Subcutaneous abdominal adipose tissue (tissue), 5 donors: ENCODE measurements around the gene SNRPA1.

Source experiments
- H3K27ac ChIP-seq: one replicate; pipeline ENCODE4 v1.7.0; 2013; ENCODE audit warnings: low read depth, mild to moderate bottlenecking, inconsistent platforms, low read length, moderate library complexity
- H3K27me3 ChIP-seq, 5 donors: one replicate each; pipeline ENCODE4 v1.7.0; 2013; ENCODE audit warnings: low read length in 5 of 5, inconsistent platforms in 1 of 5; ENCODE audit not compliant: control insufficient read depth in 5 of 5, insufficient read depth in 4 of 5
- H3K36me3 ChIP-seq, 5 donors: one replicate each; pipeline ENCODE4 v1.7.0; 2013; ENCODE audit warnings: low read length in 5 of 5; ENCODE audit not compliant: control insufficient read depth in 5 of 5, insufficient read depth in 5 of 5
- H3K4me1 ChIP-seq, 5 donors: one replicate each; pipeline ENCODE4 v1.7.0; 2013; ENCODE audit warnings: low read length in 5 of 5, mild to moderate bottlenecking in 3 of 5, moderate library complexity in 1 of 5; ENCODE audit not compliant: control insufficient read depth in 5 of 5, insufficient read depth in 5 of 5
- H3K4me3 ChIP-seq, 5 donors: one replicate each; pipeline ENCODE4 v1.7.0; 2013; ENCODE audit warnings: low read length in 5 of 5, low read depth in 1 of 5
- H3K9ac ChIP-seq, 5 donors: one replicate each; pipeline ENCODE4 v1.7.0; 2013; ENCODE audit warnings: low read length in 5 of 5, mild to moderate bottlenecking in 4 of 5, moderate library complexity in 3 of 5
- H3K9me3 ChIP-seq, 5 donors: one replicate each; pipeline ENCODE4 v1.7.0; 2013; ENCODE audit warnings: low read length in 5 of 5; ENCODE audit not compliant: control insufficient read depth in 5 of 5
- donor health status: healthy.
- donor health status: healthy.
- donor health status: healthy.
- donor health status: healthy.
- donor health status: healthy.

Gene SNRPA1

DNA sequence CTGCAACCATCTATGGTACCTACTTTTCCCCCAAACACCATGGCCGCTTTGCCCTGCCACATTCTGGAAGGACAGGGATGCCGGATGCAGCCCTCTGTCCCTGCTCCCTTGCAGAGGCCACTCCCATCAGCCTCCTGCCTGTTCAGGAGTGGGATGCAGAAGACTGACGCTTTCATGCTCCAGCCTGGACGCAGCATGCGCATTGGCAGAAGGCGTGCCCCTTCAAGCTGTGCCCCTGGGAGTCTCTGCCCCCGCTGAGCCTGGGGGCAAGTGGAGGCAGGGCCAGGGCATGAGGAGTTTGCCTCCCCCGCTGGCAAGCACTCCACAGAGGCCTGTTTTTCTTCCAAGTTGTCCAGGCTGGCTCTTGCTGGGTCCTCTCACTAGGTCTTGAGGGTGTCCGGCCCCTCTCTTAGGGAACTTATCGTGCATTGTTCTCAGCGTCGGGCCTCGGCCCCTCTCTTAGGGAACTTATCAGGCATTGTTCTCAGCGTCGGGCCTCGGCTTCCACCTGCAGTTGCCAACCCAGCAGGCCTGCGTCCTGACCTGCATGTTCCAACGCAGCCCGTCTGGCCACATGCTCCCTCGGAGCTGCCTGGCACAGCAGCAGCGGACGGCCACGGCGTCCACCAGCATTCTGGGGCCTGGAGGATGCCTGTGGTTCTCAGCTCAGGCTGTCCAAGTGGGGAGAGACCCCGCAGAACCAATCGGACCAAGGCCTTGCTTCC lies 14.6 kb upstream of the SNRPA1 start:
- Histone ChIP-seq H3K4me1 (peaks cover 0 to 8% (median 5%) of the 10 kb centered on the region in 5 donors), H3K9ac (no peak overlapping the region), H3K27ac (no peak overlapping the region), H3K36me3 (no peaks in the 10 kb centered on the region), H3K4me3 (no peak overlapping the region), H3K9me3 (no peaks in the 10 kb centered on the region), H3K27me3 (peaks cover 6 to 26% (median 18%) of the 10 kb centered on the region in 5 donors)

GRCh38 chr15:101308604-101309435 lies 13.8 kb upstream of the SNRPA1 start:
- Histone ChIP-seq H3K27me3 (peaks cover 6 to 30% (median 18%) of the 10 kb centered on the region in 5 donors), H3K9me3 (no peaks in the 10 kb centered on the region), H3K36me3 (no peaks in the 10 kb centered on the region), H3K4me3 (no peak overlapping the region), H3K27ac (no peak overlapping the region), H3K4me1 (peaks cover 0 to 8% (median 5%) of the 10 kb centered on the region in 5 donors), H3K9ac (no peak overlapping the region)

DNA sequence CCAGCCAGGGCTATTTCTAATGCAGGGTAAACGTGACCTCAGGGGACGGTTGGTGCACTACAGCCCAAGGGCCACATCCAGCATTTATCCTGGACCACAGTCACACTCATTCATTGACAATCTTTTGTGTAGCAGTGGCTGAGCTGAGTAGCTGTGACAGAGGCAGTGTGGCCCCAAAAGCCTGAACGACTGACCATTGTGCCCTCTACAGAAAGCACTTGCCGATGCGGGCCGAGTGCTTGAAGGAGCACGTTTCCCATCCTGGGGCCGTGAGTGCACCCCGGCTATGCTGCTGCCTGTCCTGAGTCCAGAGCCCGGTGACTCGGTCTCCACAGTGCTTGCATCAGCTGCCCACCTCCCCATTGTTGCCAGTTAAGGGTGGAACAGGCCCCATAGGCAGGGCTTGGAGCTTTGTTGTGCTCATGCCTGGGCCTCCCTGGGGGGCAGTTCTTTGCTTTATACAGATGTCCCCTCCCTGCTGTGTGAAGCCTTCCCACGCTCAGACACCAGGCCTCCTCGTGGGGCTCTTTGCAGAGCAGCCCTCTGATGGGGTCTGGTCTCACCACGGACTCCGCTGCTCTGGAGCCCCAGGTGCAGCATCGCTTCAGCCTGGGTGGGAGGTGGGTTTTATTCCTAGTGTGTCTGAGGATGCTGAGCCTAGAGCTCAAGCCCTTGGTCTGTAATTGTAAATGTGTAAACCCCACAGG lies 13.0 kb upstream of the SNRPA1 start:
- Histone ChIP-seq H3K27me3 (peaks cover 6 to 30% (median 18%) of the 10 kb centered on the region in 5 donors), H3K9me3 (no peaks in the 10 kb centered on the region), H3K9ac (no peak overlapping the region), H3K27ac (no peak overlapping the region), H3K36me3 (no peaks in the 10 kb centered on the region), H3K4me3 (no peak overlapping the region), H3K4me1 (peaks cover 0 to 2% (median under 1%) of the 10 kb centered on the region in 5 donors)

DNA sequence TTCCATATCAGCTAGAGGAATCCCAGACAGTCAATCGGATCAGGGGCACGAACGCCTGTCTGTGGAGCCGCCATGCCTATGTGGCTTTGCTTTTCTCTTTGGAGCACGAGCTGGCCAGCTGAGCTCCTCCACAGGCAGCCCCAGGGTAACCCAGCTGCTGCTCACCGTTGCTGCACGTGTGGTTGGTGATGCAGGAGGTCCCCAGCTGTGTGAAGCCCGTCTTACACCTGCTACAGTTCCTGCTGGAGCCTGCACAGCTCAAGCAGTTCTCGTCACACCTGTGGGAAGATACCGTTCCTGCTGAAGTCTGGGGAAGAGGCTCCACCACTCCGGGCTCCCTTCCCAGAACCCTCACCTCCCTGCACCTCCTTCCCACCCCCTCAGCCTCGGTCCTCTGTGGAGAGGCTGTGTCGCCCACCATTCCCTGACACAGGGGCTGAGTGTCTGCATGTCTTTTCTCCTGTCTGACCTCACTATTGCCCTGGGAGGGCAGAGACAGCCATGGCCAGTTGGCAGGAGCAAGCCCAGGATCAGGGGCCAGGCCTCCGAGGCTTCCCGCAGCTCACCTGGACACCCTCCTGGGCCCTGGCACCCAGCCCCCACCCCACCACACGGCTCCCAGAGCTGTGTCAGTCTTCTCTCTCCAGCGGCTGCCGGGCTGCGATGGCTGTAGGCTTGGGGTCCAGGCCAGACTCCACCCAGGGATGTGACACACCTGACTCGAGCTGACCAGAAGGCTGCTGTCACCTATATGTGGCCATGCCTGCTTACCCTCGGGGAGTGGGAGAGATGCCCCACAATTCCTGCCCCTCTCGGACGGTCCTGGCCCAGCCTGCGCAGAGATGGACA lies 12.2 kb upstream of the SNRPA1 start:
- Histone ChIP-seq H3K9ac (no peak overlapping the region), H3K9me3 (no peaks in the 10 kb centered on the region), H3K27me3 (peaks cover 6 to 30% (median 18%) of the 10 kb centered on the region in 5 donors), H3K4me1 (peaks cover 0 to 1% (median 0%) of the 10 kb centered on the region in 5 donors), H3K27ac (no peak overlapping the region), H3K36me3 (no peaks in the 10 kb centered on the region), H3K4me3 (no peak overlapping the region)

- no peaks in the 10 kb centered on the region for H3K9me3 ChIP-seq
- H3K27me3 ChIP-seq, result peaks cover 6 to 30% (median 18%) of the 10 kb centered on the region in 5 donors
- H3K4me1 ChIP-seq, result peaks cover 0 to 7% (median 0%) of the 10 kb centered on the region in 5 donors
- no peak overlapping the region for H3K9ac ChIP-seq
- no peak overlapping the region for H3K27ac ChIP-seq
- no peak overlapping the region for H3K4me3 ChIP-seq
- H3K36me3 ChIP-seq, result no peaks in the 10 kb centered on the region
Measured at GRCh38 chr15:101306341-101307047, 11.4 kb upstream of the SNRPA1 start.

DNA sequence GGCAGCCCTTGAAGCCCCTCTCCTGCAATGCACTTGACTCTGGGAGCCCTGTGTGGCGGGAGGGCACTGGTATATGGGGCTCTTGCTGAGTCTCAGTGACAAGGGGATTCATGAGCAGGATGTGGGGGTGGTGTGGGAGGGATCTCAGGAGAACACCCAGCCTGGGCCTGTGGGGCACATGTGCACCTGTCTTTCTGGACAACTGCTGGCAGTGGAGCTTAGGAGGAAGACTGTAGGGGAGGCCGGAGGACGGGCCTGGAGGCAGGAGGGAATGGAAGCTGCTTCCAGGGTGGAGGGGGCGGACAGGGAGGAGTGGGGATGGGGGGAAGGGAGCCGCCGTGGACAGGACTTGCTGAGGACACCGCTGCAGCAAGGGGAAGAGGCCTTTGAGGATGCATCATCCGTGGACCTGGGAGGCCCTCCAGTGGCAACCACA lies 10.8 kb upstream of the SNRPA1 start:
- Histone ChIP-seq H3K4me3 (no peak overlapping the region), H3K27ac (no peak overlapping the region), H3K9me3 (no peaks in the 10 kb centered on the region), H3K9ac (no peak overlapping the region), H3K36me3 (no peaks in the 10 kb centered on the region), H3K27me3 (peaks cover 6 to 30% (median 18%) of the 10 kb centered on the region in 5 donors), H3K4me1 (peaks cover 0 to 7% (median 0%) of the 10 kb centered on the region in 5 donors)

GRCh38 chr15:101303408-101303807 lies 8.4 kb upstream of the SNRPA1 start:
- H3K4me1 ChIP-seq, result peaks cover 0 to 7% (median 0%) of the 10 kb centered on the region in 5 donors
- H3K27me3 ChIP-seq, result peaks cover 6 to 26% (median 17%) of the 10 kb centered on the region in 5 donors
- H3K9me3 ChIP-seq, result no peaks in the 10 kb centered on the region
- no peak overlapping the region for H3K4me3 ChIP-seq
- no peak overlapping the region for H3K27ac ChIP-seq
- no peaks in the 10 kb centered on the region for H3K36me3 ChIP-seq
- no peak overlapping the region for H3K9ac ChIP-seq

DNA sequence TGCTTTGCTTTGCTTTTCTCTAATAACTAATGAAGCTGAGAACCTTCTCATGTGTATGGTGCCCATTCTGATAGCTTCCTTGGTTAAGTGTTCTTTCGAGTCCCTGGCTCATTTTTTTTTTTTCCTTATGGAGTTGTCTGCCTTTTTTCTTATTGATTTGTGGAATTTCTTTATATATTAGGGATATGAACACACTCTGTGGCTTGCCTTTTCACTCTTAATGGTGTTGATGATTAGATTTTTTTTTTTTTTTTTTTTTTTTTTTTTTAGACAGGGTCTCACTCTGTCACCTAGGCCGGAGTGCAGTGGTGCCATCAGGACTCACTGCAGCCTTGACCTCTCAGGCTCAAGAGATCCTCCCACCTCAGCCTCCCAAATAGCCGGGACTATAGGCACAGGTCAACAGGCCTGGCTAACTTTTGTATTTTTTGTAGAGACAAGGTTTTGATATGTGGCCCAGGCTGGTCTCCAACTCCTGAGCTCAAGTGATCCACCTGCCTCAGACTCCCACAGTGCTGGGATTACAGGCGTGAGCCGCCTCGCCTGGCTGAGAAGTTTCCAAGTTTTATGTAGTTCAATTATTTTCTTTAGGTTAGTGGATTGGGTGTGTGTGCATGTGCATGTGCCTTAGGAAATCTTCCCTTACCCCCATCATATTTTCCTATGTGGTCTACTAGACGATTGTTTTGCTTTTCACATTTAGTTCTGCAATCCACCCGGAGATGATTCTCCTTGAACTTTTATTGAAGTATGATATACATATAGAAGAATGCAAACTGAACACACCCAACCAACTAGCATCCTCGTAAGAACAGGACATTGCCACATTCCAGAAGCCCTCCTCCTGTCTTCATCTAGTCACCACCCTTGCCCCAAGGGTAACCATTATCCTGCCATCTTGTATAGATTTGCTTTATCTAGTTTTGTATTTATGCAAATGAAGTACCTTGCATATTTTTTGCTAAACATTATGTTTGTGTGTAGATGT lies 1.7 kb upstream of the SNRPA1 start:
- Histone ChIP-seq H3K4me3 (peak overlapping the region in 3 of 5 donors; percentile 96 to 99 (median 98)), H3K4me1 (peaks cover 7 to 27% (median 25%) of the 10 kb centered on the region in 5 donors), H3K36me3 (peaks cover 0 to 4% (median 0%) of the 10 kb centered on the region in 5 donors), H3K27me3 (no peaks in the 10 kb centered on the region), H3K9ac (peak overlapping the region in 1 of 5 donors; percentile 96), H3K27ac (no peak overlapping the region), H3K9me3 (no peaks in the 10 kb centered on the region)
